T-helper 2 cell treated with Interferon-gamma antibody and Interleukin-4, amounts not matched to agents 100 ng/mL and 5 ng/mL, for 36 hours (primary cell): ENCODE results near the gene PLEKHA7. TPM values are rescaled to one million over a fixed set of nuclear protein-coding genes. Genes with fewer than 3 reads are reported as not detected.
"Not testable (repeated sequence)": the region's sequence is repeated elsewhere in the genome, so short reads cannot be mapped to it uniquely, and the experiment has no call there.

Source experiments
- intact Hi-C: fragments of 100-400 bp; cut with micrococcal nuclease; formaldehyde crosslinking; loops from one replicate; pipeline ENCODE4 v1.15.1; 2023
- total RNA-seq: library from RNA; stranded (reverse); gene quantifications from 2 replicates; pipeline ENCODE4 v1.2.3, GENCODE V29; 2022

PLEKHA7 gene
- total RNA-seq, 1 donor from 2014 or later, result 2.1 TPM

DNA sequence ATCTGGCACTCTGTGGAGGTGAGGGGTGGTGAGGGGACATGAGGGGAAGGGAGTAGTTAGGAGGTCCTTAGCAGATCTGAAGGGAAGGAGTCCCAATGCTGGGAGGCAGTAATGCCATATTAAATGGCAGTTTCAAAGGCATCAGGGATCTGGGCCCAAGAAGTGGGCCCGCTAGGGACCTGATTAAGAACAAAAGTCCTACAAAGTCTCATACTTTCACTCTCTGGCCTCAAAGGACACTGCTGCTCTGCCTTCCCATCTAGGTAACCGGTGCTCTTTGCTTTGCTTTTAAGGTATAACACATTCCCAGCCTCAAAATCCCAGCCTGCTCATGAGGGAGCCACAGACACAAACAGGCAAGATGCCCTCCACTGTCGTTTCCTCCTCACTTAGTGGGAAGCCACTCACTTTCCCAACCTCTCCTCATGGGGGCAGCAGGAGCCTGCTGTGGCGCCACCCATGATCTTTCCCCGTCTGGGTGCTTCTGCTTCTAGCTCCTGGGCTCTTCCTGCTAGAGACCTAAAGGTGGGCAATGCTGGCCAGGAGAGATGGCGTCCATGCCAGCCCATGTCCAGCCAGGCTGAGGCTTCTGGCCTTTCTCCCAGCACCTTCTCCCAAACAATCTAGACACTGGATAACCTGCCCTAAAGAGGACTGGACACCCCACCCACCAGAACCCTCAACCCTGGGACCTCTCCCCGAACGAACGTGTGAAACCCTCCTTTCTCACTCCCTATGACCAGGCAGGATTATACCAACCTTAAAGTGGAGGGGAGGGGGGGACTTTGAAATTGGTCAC is 68.3 kb downstream of the PLEKHA7 start:
- intact Hi-C loops, result loop anchor here (1.0 kb wide), 1 partner anchor 117 kb away; no protein-coding TSS in a partner anchor

DNA sequence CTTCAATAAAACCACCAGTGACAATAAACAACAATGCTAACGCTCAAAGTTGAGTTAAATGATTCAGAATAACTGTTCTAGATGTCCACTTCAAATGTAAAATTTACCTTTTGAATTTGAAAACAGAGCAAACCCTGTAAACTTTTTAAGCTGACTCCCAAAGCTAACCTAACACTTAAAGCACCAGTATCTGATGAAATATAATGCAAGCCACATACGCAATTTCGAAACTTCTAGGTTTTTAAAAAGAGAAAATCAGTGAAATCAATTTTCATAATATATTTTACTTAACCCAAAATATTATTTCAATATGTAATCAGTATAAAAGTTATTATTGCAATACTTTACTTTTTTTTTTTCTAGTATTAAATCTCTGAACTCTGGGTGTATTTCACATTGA is 71.3 kb downstream of the PLEKHA7 start:
- intact Hi-C loops, result no loop called here

DNA sequence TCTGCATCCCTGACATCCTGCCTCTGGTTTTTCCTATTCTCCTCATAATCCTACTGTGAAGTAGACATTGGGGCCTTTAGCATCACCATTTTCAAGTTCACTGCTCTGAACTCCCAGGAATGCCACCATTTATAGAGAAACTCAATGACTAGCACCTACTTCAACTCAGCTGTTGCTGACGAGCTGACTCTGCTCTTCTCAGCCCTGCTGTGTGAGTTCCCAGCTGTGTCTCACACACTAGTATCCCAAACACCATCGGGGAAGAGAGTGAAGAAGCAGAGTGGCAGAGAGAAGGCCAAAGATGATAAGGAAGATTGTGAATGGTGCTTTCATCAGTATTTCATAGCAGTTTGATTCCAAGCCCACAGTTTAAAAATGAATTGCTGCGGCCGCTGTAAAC is 71.9 kb downstream of the PLEKHA7 start:
- intact Hi-C loops, result no loop called here

DNA sequence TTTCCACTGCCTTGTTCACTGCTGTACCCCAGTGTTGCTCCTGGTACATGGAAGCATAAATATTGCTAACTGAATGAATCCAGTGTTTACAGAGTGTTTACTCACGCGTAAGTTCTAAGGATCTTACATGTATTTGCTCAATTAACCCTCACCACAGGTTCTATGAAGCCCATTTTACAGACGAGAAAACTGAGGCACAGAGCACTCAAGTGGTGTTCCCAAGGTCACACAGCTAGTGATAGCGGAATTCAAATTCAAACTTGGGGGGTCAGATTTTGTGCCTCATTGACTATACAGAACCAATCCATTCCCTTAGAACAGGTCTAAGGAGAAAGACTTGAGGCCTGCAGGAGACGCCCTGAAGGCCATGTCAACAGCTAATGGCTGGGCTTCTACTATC is 72.3 kb downstream of the PLEKHA7 start:
- intact Hi-C loops, result no loop called here

DNA sequence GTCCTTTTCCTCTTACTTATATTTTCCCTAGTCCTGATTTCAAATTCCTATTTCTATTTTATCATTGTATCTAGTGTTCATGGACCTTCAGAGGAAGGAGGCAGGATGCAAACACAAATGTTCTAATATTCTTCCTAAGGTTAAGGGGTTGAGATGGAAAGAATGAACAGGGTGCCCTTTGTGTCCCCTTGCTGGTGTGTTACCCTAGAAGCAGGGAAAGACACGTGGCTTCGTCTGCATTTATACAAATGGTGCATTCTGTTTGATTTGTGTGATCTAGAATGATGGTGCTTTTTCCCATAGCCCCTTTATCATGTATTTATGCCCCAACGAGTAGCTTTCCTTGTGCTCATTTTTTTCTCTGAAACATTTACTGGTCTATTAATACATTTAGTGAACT is 76.2 kb downstream of the PLEKHA7 start:
- intact Hi-C loops, result no loop called here

DNA sequence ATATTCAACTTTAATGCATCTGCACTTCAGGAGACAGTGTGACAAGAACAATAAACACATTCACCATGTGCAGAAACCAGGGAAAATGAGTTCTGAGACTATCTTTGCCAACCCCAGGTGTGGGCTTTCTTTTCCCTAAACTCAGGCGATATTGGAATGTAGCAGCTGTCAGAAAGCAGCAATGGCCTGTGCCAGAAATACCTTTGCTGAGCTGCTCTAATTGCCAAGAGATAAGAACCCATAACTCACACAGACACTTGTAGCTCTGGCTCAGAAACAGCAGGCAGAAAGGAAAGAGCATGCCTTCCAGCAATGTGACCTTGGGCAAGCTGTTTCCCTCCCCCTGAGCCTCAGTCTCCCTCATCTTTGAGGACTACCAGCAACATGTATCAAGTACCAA is 77.6 kb downstream of the PLEKHA7 start:
- intact Hi-C loops, result loop anchor here (2.0 kb wide), 1 partner anchor 126 kb away; no protein-coding TSS in a partner anchor

DNA sequence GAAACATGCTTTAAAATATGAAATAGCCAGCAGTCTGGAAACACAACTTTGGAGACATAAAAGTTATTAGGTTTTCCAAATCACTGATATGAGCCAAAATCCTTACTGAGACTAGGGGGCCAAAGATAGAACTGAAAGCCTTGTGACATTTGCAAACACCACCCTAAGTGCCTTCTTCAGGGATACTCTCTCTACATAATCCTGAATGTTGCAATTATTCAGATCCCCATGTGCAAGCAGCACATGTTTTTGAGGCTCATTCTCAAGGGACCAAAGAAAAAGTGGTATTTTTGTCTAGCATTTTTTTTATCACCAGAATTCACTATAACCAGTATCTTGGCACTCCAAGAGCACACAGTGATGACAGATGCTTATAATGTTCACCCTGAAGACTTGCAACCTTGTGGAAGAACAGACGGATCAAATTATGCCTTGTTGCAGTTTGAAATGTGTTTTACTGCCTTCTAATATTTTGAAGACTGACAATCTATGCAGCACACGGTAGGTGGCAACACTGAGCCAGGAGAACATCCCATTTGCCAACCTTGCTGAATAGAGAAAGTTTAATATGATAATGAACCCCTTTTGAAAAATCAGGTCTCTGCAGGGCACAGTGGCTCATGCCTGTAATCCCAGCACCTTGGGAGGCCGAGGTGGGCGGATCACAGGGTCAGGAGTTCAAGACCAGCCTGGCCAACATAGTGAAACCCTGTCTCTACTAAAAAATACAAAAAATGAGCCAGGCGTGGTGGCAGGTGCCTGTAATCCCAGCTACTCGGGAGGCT is 78.5 kb downstream of the PLEKHA7 start:
- intact Hi-C loops, result loop anchor here (2.0 kb wide), 1 partner anchor 127 kb away; no protein-coding TSS in a partner anchor

DNA sequence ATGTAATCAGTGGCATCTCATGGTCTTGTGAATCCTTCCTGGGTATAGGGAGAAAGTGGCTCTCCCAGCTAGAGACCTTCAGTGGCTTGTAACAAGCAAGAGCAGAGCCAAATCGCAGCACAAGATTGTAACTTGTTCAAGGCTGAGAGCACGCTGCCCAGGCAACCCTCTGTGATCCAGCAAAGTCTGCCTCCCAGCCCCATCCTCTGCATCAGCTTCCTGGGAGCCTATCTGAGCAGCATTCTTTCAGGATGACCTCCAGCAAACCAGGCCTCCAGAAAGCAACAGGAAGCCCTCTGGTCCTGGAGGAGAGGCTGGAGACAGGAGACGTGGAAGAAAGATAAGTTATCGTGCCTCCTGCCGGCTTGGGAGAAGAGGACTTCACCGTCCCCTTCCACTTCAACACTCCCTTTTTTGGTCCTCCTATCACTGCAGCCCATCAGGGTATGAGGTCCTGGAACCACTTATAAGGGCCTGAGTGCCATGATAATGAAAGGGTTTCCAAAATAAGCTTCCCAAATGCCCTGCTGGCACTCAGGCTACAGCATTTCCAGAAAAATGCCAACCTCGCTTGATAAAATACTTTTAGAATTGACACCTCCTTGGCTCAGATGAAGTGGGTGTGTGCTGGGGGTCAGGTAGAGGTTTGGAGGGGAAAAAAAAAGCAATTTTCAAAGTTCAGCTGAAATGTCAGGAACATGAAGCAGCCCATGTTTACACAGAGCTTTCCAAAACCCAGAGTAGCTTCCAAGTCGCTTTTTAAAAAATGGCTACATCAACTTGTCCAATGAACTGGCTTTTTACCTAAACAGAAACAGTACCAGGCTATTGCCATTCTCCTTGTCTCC is 80.2 kb downstream of the PLEKHA7 start:
- intact Hi-C loops, result no loop called here

DNA sequence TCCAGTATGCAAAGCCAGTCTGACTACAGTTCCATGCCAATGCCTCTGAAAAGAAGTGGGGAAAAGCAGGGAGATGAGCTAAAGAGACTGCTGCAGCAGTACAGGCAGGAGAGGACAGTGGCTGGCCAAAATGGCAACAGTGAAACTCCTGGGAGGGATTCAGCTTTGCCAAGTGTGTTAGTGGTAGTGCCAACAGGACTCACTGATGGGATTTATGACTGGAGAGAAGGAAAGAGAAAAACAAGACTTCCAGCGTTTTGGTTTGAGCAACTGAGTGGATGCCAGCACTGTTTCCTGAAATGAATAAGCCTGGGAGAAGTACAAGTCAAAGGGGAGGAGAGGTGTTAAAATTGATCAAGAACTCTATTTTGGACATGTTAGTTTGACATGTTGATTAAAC is 80.9 kb downstream of the PLEKHA7 start:
- intact Hi-C loops, result no loop called here

DNA sequence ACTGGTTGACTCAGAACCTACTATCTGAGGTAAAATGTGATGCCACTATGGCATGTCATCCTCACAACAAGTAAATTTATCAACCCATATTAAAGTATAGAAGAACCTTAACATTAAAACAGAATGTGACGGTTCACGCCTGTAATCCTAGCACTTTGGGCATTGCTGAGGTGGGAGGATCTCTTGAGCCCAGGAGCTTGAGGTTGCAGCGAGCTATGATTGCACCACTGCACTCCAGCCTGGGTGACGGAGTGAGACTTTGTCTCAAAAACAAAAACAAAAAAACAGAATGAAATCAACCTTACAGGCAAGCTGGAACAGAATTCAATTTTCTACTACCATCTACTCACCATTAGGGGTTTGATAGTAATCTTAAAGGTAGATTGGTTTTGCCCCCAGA is 86.2 kb downstream of the PLEKHA7 start:
- intact Hi-C loops, result no loop called here

DNA sequence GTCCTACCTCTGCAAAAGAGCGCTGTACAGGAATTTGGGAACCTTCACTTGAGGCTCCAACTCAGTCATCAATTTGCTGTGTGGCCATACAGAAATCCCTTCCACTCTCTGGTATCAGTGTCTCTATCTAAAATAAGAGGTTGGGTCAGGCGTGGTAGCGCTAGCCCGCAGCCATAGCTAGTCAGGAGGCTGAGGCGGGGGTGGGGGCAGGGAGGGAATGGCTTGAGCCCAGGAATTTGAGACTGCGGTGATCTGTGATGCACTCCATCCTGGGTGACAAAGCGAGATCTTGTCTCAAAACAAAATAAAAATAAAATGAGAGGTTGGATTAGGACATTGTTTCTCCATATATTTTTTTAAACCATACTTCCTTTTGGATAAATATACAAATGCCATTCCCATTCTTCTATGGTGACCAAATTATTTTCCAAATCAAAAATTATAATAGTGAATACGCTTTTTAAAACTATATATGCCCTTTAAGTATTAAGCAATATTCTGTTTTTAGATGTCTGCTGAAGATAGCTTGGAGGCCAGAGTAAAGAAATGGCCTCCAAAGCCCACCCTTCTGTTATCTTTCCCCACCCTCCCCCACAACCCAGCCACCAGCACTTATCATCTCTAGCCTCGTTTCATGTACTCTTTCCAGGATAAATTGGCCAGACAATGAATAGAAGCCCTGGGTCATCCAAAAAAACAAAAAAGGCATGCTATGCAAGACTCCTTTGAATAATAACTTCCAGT is 87.2 kb downstream of the PLEKHA7 start:
- intact Hi-C loops, result no loop called here

DNA sequence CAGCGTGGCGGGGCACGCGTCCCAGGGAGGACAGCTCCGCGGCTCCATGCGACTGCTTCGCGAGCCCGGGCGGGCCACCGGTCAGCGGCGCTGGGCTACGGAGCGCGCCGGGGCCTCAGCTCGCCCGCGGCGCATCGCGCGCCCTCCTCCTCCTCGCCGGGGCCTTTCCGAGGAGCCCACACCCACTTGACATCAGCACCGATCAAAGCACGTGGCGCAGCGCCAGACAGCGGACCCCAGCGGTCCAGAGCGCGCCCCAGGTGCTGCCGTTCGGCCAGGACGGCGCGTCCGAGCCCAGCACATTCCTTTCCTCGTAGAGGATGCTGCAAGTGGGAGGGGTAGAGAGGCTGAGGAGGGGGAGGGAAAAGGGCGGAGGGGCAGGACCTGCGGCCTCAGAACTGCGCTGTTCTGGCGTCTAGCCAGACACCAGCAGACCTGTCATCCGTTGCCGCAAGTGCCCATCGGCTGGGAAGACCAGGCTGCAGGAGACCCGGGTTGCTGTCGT is 88.6 kb downstream of the PLEKHA7 start:
- intact Hi-C loops, result no loop called here

DNA sequence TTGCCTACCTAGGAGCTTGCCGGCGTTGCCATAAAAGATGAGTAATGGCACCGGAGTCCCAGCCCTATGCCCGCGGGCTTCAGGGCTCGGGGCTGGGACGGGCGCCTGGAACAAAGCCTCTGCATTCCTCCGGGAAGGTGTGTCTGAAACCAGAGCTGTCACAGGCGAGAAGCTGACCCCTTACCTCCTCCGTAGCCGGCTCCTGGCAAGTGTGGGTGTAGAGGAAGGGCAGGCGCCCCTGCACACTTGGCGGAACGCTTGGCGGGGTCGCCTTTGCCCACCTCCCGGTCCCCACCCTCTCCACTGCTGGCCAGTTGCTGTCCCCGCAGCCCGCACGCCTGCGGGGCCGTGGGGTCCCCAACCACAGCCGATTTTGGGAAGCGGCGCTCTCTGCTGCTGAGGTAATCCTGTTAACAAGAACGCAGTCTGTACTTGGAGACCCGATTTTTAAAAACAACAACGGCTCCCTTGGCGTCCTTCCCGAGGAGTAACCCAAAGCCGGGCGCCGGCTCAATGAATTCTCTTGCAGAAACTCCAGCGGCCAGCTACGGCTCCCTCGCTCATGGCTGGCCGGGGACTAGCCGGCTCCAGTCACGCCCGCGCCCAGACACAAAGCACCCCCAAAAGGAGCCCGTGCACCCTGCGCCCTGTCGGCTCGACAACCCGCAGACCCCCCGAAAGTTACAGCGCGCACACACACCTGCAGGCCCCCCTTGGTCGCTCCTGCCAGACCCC is 89.2 kb downstream of the PLEKHA7 start:
- intact Hi-C loops, result no loop called here

DNA sequence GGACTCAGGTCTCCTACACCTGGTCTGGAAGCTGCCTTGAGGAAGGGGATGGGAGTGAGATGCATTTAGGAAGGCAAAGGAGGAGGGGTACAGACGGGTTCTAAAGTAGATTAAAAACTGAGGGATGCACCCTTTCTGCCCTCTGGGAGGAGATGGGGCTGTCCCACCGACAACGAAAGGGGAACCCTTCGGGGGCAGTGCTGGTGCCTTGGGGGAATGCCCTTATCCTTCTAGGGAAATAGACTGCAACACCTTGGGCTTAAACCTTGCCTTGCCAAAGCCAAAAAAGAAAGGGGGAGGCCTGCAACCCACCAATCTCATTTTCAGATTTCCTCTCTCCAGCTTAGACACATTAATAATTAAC is 89.8 kb downstream of the PLEKHA7 start:
- intact Hi-C loops, result no loop called here

DNA sequence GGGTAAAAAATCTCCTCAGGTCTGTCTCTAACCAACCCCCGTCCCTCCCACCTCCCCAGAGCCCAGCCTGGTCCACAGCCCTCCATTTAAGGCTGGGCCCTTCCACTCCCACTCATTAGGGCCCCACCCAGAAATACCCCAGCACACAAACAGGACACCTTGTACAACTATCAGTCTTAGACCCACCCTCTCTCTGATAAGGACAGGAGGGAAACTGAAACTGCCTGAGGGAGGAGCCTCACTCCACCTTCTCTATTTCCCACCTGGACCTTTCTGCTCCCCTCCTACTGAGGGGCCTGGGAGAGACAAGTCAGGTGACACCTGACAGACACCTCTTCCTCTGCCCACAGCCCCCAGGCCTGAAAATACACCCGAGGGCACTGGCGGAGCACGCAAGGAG is 90.2 kb downstream of the PLEKHA7 start:
- intact Hi-C loops, result no loop called here

DNA sequence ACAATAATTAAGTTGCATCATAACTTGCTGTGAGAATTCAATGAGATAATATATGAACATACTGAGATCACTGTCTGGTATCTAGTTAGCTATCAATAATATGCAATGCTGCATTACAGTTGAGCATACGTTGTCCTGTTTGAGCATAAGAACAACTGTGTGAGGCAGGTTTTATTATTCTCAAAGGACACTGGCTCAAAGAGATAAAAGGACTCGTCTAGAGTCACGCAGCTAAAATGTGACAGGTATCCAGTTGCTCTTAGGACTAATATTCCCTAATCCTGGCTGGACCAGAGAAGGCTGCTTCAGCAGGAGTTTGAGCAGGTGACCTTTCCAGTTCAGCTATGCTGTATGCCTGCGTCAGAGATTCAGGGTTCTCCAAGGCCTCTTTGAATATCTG is 92.5 kb downstream of the PLEKHA7 start:
- intact Hi-C loops, result no loop called here

DNA sequence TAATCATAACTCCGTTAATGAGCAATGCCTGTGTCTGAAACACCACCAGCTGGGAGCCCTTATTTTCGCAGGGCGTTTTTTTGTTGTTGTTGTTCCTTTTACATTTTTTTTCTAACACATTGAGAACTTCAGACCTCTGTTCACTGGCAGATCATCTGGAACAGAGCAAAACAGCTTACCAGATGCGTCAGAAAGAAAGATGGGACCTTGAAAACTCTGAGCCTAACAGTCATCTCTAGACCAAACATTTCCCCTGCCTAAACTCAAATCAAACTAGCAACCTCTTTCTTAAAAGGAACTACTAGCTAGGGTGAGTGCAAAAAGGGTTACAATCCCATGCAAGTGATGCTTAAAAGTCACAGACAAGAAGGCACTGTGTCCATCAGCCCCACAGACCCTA is 93.2 kb downstream of the PLEKHA7 start:
- intact Hi-C loops, result no loop called here

DNA sequence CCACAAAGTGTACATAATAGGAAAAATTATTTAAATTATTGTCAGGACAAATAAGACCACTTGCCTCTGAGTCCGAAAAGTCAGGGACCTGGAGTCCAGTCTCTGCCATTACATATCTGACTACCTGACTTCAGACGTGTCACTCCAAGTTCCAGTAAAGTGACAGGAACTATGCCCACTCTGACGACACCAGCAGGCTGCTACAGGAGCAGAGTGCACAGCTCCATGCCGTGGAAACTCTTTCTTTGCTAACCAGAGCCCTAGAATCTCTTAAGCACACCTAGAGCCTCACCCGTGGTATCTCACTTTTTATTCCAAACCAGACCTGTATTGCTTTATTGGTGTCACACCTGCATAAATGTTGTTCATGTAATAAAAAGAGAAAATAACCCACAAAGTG is 93.7 kb downstream of the PLEKHA7 start:
- intact Hi-C loops, result no loop called here

DNA sequence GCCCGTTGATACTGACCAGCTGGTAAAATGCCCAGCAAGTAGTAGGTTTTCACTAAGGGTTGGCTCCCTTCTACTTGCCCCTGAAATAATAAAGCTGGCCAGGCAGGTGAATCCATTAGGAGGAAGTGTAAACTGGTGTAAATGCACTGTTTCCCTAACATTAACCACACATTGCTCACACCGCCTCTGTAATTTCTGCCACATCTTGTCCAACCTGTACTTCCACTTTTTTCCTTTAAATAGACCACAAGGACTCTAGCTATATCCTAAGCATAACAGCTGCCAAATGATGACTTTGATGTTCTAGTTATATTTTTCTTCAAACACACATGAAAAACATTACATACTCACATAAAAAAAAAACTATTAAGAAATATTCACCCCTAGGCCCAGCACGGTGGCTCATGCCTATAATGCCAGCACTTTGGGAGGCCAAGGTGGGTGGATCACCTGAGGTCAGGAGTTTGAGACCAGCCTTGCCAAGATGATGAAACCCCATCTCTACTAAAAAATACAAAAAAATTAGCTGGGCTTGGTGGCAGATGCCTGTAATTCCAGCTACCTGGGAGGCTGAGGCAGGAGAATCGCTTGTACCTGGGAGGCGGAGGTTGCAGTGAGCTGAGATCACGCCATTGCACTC is 95.6 kb downstream of the PLEKHA7 start:
- intact Hi-C loops, result not testable (repeated sequence)

DNA sequence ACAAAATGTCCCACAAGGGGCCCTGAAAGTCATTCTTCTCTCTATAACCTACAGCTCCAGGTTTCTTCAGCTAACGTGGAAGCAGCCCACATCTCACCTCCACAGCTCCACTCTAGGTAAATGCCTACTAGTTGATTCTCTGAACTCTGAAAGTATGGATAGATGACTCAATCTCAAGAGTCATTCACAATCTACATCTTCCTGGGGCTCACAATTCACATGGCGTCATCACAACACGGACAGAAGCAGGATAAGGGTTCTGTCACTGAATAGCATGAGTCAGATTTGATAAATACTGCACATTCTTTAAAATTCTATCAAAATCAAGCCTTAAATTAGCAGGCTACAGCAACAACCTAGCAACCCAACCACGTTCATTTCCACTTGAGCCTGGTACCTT is 96.3 kb downstream of the PLEKHA7 start:
- intact Hi-C loops, result no loop called here
